Tibial nerve (tissue), 4 donors: ENCODE data around the gene RAB1A. TPM values are rescaled to one million over a fixed set of nuclear protein-coding genes. Genes with fewer than 3 reads are reported as not detected.

Experiments
- DNase-seq, 2 donors: peaks; one replicate each; pipeline ENCODE4 v3.0.0-alpha.2; 2019; ENCODE audit warnings: low spot score in 2 of 2
- H3K27ac ChIP-seq, 4 donors: fragments of 200-600 bp; sonication (generic) in 3 of 4; one replicate each; pipeline ENCODE4 v1.5.1; 2017 to 2019; ENCODE audit warnings: mild to moderate bottlenecking in 1 of 4
- H3K27me3 ChIP-seq, 2 donors: fragments of 200-600 bp; sonication (generic) in 1 of 2; one replicate each; pipeline versions ENCODE4 v1.5.1 to v1.6.0; 2017 to 2019
- H3K36me3 ChIP-seq, 3 donors: fragments of 200-600 bp; sonication (generic); one replicate each; pipeline ENCODE4 v1.5.1; 2018 to 2019
- H3K4me1 ChIP-seq, 4 donors: fragments of 200-600 bp; sonication (generic) in 3 of 4; one replicate each; pipeline ENCODE4 v1.5.1; 2017 to 2019
- H3K4me3 ChIP-seq, 4 donors: fragments of 200-600 bp; sonication (generic) in 3 of 4; one replicate each; pipeline ENCODE4 v1.5.1; 2017 to 2019; ENCODE audit warnings: mild to moderate bottlenecking in 1 of 4, moderate library complexity in 1 of 4
- H3K9me3 ChIP-seq, 4 donors: fragments of 200-600 bp; sonication (generic) in 3 of 4; one replicate each; pipeline ENCODE4 v1.5.1; 2017 to 2019
- CTCF ChIP-seq, 5 experiments: fragments of 200-600 bp in 3 of 5; fragments of 450-650 bp in 2 of 5; sonication (generic) in 3 of 5; IDR thresholded peaks; one replicate each; pipeline ENCODE4 v1.5.1; 2016 to 2019; ENCODE audit warnings: antibody characterized with exemption in 5 of 5, mild to moderate bottlenecking in 3 of 5, moderate library complexity in 2 of 5
- EP300 ChIP-seq, 2 donors: sonication (generic); formaldehyde crosslinking; IDR thresholded peaks; one replicate each; pipeline ENCODE4 v1.6.1; 2017; ENCODE audit warnings: antibody characterized with exemption in 2 of 2, mild to moderate bottlenecking in 1 of 2
- POLR2A ChIP-seq, 2 donors: fragments of 450-650 bp; IDR thresholded peaks; one replicate each; pipeline ENCODE4 v1.6.1; 2017; ENCODE audit warnings: antibody characterized with exemption in 2 of 2, mild to moderate bottlenecking in 2 of 2, moderate library complexity in 2 of 2
- WGBS, 2 donors: methylation state at CpG; one replicate each; pipeline ENCODE4 v1.1.5; 2018; 5-methylcytosine and 5-hydroxymethylcytosine counted together
- total RNA-seq, 4 donors: library from RNA; depleted of rRNA; stranded (reverse); fragments of >200 nt; gene quantifications; one replicate each; pipeline ENCODE4 v1.1.0, GENCODE V29; 2016

The RAB1A gene
- total RNA-seq, 4 donors from 2014 or later: 69.6 to 93.0 (median 81.6) TPM

GRCh38 chr2:65067806-65068553 lies 61.9 kb downstream of the RAB1A start:
- peaks cover 0 to 80% (median 38%) of the 10 kb centered on the region in 4 donors for H3K4me1 ChIP-seq
- WGBS, 2 donors: 76 to 83% methylated on average over 14 of the region's 14 CpGs
- no peaks in the 10 kb centered on the region for H3K27me3 ChIP-seq
- H3K4me3 ChIP-seq: no peak overlapping the region
- TF ChIP-seq CTCF (IDR thresholded peaks at IDR 0.05): no peak
- TF ChIP-seq EP300 (IDR thresholded peaks at IDR 0.05): no peak
- no peak for TF ChIP-seq POLR2A (IDR thresholded peaks at IDR 0.05)
- DNase-seq: no peak
- no peaks in the 10 kb centered on the region for H3K9me3 ChIP-seq
- H3K27ac ChIP-seq: no peak overlapping the region
- H3K36me3 ChIP-seq: peaks cover 5 to 38% (median 6%) of the 10 kb centered on the region in 3 donors

GRCh38 chr2:65064728-65065552 lies 65.0 kb downstream of the RAB1A start:
- peaks cover 0 to 8% (median 0%) of the 10 kb centered on the region in 3 donors for H3K36me3 ChIP-seq
- 33 to 41% methylated on average over 14 of the region's 14 CpGs for WGBS, 2 donors
- H3K4me3 ChIP-seq: no peak overlapping the region
- H3K4me1 ChIP-seq: peaks cover 0 to 91% (median 32%) of the 10 kb centered on the region in 4 donors
- no peaks in the 10 kb centered on the region for H3K9me3 ChIP-seq
- no peaks in the 10 kb centered on the region for H3K27me3 ChIP-seq
- peak overlapping the region in 3 of 4 donors; percentile 48 to 68 (median 67) for H3K27ac ChIP-seq
- DNase-seq: peak; percentile 26 to 70
- peak in 1 of 2 donors; percentile 79 for TF ChIP-seq EP300 (IDR thresholded peaks at IDR 0.05)
- TF ChIP-seq POLR2A (IDR thresholded peaks at IDR 0.05): no peak
- TF ChIP-seq CTCF (IDR thresholded peaks at IDR 0.05): peak; percentile 43 to 84 (median 77)

- H3K4me3 ChIP-seq: no peak overlapping the region
- peaks cover 0 to 76% (median 24%) of the 10 kb centered on the region in 4 donors for H3K4me1 ChIP-seq
- H3K9me3 ChIP-seq: no peaks in the 10 kb centered on the region
- H3K27ac ChIP-seq: peak overlapping the region in 2 of 4 donors; percentile 8 to 34
- WGBS, 2 donors: 43 to 47% methylated on average over 13 of the region's 13 CpGs
- H3K36me3 ChIP-seq: no peaks in the 10 kb centered on the region
- DNase-seq: no peak
- no peaks in the 10 kb centered on the region for H3K27me3 ChIP-seq
- TF ChIP-seq CTCF (IDR thresholded peaks at IDR 0.05) (no peak), POLR2A (IDR thresholded peaks at IDR 0.05) (no peak), EP300 (IDR thresholded peaks at IDR 0.05) (no peak)
These were observed 66.8 kb downstream of the RAB1A start for GRCh38 chr2:65062843-65063825.

- WGBS, 2 donors: 94 to 95% methylated on average over 8 of the region's 8 CpGs
- Histone ChIP-seq H3K4me1 (peaks cover 0 to 76% (median 33%) of the 10 kb centered on the region in 4 donors), H3K27me3 (no peaks in the 10 kb centered on the region), H3K27ac (peak overlapping the region in 1 of 4 donors; percentile 12), H3K9me3 (no peaks in the 10 kb centered on the region), H3K36me3 (no peaks in the 10 kb centered on the region), H3K4me3 (no peak overlapping the region)
- no peak for DNase-seq
- TF ChIP-seq POLR2A (IDR thresholded peaks at IDR 0.05) (no peak), EP300 (IDR thresholded peaks at IDR 0.05) (no peak), CTCF (IDR thresholded peaks at IDR 0.05) (no peak)
These were observed 68.0 kb downstream of the RAB1A start for GRCh38 chr2:65061910-65062339.
